Measurements from ENCODE around the gene PRMT5.

DNA sequence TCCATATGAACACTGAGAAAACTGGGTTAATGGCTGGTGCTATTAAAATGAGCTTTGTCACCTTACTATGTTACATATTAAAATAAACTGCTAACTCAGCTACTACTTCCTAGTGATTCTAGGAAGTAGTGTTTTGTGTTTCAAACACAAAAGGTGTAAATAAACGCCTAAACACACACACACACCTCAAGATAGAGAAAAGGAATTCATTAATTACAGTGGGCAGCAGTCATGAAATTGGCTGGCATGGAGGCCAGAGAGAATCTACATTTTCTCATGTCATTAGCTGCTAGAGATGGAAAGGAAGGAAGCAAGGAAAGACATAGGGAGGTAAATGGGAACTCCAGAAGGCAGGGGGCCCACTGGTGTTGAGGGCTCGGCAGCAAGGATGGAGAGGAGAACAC lies 787 bp upstream of the PRMT5 start:
- no peak for TF ChIP-seq POLR2A (IDR thresholded peaks at IDR 0.05)
- TF ChIP-seq, protein P1, sequence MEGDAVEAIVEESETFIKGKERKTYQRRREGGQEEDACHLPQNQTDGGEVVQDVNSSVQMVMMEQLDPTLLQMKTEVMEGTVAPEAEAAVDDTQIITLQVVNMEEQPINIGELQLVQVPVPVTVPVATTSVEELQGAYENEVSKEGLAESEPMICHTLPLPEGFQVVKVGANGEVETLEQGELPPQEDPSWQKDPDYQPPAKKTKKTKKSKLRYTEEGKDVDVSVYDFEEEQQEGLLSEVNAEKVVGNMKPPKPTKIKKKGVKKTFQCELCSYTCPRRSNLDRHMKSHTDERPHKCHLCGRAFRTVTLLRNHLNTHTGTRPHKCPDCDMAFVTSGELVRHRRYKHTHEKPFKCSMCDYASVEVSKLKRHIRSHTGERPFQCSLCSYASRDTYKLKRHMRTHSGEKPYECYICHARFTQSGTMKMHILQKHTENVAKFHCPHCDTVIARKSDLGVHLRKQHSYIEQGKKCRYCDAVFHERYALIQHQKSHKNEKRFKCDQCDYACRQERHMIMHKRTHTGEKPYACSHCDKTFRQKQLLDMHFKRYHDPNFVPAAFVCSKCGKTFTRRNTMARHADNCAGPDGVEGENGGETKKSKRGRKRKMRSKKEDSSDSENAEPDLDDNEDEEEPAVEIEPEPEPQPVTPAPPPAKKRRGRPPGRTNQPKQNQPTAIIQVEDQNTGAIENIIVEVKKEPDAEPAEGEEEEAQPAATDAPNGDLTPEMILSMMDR (IDR thresholded peaks at IDR 0.05): no peak
